Adipose tissue (tissue), 3 donors: ENCODE measurements around the gene ACOT13. TPM values are rescaled to one million over a fixed set of nuclear protein-coding genes. Genes with fewer than 3 reads are reported as not detected.
"Not testable (repeated sequence)": the region's sequence is repeated elsewhere in the genome, so short reads cannot be mapped to it uniquely, and the experiment has no call there.

ENCODE experiments used
- H3K27ac ChIP-seq: one replicate; pipeline ENCODE4 v1.5.1; 2013; ENCODE audit warnings: low read depth, low read length
- WGBS, 3 donors: extraction: QIAGEN DNeasy Blood & Tissue Kit; methylation state at CpG; one replicate each; pipeline ENCODE4 v1.1.7; 2013; 5-methylcytosine and 5-hydroxymethylcytosine counted together
- polyA plus RNA-seq, 3 donors: library from polyadenylated mRNA; stranded (reverse); fragments of 200-250 nt; gene quantifications; one replicate each; pipeline ENCODE4 v1.2.3, GENCODE V29; 2013
- donor health status: healthy with polysubstance abuse.
- donor health status: Bipolar disorder and iron deficiency.
- donor health status: healthy.

The ACOT13 gene
- polyA plus RNA-seq, 3 donors: 7.1 to 9.4 (median 7.2) TPM

DNA sequence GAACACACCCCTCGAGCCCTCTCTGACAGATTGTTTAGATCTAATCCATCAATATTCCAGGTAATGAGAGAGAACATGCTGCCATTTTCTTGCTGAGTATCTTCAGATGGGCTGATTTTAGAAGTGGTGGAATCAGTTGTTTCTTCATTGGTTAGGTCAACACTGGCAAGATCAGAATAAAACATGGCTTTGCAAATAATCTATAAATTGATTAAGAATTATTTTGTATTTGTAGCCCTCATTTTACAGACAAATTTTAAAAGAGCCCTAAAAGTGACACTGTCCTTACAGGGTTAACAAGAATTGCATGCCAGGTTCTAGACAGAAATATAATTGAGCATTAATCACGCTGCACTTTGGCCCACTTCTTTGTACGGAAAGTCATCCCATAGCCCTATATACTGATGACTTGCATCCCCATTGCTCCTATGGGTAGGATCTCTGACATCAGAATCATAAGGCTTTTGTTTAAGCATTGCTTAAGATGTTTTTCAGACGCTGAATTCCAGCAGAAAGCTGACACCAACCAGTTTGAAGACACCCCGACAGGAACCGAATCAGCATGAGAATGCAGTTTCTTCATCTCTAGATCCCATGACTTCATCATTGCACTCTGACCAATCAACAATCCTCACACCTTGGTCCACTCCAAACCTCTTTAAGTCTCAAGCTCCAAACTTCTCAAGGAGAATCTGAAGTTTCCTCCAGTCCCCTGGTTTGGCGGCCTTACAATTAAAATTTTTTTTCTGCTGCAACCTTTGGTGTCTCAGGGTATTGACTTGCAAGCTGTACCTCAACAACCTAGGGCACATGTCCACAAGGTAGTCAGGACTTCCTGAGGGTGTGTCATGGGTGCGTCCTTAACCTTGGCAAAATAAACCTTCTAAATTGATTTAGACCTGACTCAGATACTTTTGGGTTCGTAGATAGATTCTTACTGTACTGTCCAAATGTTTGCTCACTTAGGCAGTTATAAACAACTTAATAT, 8.0 kb upstream of the ACOT13 start:
- WGBS, 3 donors: 65 to 70% (median 67%) methylated on average over 9 of the region's 9 CpGs
- no peak overlapping the region for H3K27ac ChIP-seq

DNA sequence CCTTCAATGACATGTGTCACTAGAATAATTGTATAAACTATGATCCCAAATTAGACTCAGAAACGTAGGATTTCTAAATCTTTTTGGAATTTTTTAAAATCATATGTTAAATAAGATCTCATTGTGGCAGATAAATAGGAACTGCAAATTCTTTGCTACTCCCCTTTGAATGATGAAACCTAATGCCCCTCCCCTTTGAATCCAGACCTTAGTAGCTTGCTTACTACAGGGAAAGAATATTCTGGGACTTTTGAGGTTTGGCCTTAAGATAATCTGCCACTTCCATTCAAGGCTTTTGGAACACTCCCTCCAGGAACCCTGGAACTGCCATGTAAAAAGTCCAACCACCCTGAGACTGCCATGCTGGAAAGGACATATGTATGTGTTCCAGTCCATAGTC, 7.3 kb upstream of the ACOT13 start:
- 54 to 75% (median 75%) methylated on average over 1 of the region's 1 CpG for WGBS, 3 donors
- no peak overlapping the region for H3K27ac ChIP-seq

DNA sequence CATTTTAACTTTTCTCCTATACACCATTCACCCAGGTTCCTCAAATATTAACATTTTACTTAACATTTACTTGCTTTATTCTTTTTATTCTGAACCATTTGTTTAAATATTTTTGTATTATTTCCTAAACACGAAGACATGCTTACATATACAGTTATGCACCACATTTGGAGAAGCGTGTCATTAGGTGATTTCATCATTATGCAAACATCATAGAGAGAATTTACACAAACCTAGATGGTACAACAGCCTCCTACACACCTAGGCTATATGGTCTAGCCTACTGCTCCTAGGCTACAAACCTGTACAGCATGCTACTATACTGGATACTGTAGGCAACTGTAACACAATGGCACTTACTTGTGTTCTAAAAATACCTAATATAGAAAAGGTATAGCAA, 6.8 kb upstream of the ACOT13 start:
- 85 to 91% (median 89%) methylated on average over 2 of the region's 2 CpGs for WGBS, 3 donors
- H3K27ac ChIP-seq: no peak overlapping the region

DNA sequence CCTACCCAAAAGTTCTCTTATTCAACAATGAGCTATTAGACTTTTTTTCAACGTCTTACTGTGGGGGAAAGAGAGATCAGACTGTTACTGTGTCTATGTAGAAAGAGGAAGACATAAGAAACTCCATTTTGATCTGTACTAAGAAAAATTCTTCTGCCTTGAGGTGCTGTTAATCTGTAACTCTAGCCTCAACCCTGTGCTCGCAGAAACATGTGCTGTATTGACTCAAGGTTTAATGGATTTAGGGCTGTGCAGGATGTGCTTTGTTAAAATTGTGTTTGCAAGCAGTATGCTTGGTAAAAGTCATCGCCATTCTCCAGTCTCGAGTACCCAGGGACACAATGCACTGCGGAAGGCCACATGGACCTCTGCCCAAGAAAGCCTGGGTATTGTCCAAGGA, 5.1 kb upstream of the ACOT13 start:
- not testable (repeated sequence) for H3K27ac ChIP-seq
- WGBS, 3 donors: 69 to 90% (median 87%) methylated on average over 5 of the region's 5 CpGs

DNA sequence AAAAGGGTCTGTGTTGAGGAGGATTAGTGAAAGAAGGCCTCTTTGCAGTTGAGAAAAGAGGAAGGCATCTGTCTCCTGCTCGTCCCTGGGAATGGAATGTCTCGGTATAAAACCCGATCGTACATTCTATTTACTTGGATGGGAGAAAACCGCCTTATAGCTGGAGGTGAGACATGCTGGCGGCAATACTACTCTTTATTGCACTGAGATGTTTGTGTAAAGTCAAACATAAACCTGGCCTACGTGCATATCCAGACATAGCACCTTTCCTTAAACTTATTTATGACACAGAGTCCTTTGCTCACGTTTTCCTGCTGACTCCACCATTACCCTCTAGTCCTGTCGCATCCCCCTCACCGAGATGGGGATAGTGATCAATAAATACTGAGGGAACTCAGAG, 4.6 kb upstream of the ACOT13 start:
- WGBS, 3 donors: 76 to 97% (median 96%) methylated on average over 10 of the region's 10 CpGs

DNA sequence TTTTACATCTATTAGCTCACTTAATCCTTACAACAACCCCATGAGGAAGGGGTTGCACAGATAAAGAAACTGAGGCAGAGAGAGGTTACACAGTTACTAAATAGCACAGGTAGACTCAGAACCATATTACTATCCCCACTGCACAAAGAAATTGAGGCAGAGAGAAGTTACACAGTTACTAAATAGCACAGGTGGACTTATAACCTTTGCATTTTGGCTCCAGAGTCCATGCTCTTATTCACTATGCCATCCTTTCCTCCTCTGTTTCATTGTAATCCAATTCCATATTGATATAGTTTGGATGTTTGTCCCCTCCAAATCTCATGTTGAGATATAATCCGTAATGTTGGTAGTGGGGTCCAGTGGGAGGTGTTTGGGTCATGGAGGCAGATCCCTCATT, 3.7 kb upstream of the ACOT13 start:
- WGBS, 3 donors: 92 to 100% (median 98%) methylated on average over 1 of the region's 1 CpG
- H3K27ac ChIP-seq: no peak overlapping the region

More for the DNA sequence above, 4.6 kb upstream of the ACOT13 start:
- no peak overlapping the region for H3K27ac ChIP-seq

DNA sequence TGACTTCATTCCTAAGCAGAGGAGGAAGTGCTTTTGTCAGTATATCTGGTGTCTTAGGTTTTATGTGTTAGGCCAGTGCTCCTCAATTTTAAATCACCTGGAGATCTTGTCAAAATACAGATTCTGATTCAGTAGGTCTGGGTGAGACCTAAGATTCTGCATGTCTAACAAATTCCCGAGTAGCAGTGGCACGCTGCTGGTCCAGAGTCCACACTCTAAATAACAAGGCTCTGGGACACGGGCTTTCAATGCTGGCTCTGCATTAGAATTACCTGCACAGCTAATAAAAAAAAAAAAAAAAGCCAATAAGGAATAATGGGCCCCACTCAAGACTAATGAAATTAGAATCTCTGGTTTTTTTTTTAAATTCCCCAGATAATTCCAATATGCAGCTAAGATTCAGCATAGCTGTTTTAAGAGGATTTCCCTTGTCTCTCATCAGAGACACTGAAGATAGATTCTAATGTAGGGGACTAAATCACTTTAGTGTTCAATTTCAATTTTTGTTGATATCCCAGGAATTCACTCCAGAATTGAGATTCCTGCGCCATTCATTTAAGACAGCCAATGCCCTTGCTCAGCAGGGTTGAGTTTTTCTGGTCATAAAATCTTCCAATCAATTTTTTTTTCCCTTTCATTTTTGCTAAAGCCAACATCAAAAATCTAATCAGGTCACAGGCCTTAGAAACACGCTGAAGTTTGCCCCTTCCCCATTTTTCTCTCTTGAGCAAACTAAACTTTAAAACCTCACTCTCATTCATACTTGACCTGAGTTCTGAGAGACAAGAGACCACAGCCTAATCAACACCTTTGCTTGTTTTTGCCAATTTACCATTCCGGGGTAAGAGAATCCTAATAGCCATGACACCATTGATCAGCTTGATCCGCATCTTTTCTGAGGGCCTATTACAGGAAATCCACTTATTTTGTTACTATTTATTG, 2.6 kb upstream of the ACOT13 start:
- no peak overlapping the region for H3K27ac ChIP-seq
- 80 to 95% (median 93%) methylated on average over 7 of the region's 7 CpGs for WGBS, 3 donors

DNA sequence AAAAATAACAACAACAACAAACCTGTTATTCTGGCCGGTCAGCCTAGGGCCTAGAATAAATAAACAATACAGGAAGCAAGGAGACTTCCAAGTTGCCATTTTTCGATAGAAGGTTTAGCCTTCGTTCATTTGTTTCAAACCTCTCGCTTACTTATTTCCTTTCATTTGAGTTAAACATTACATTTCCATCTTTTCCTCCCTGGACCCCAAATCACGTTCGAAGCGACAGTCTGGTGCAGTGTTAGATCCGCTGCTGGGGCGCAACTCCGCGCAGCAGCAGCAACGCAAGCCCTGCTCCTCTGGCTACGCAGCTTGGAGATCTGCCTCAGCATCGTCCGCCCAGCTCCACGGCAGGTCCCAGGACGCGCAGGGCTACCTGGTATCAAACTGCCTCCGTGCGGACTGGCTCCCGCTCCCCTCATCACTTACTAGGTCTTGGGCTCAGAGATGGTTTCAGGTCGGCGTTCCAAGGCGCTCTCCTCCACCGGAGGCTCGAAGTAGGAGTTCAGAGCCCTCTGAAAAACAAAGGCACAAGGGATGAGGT, 708 bp upstream of the ACOT13 start:
- H3K27ac ChIP-seq: peak overlapping the region; percentile 5
- WGBS, 3 donors: 0 to 1% (median 0%) methylated on average over 26 of the region's 26 CpGs

DNA sequence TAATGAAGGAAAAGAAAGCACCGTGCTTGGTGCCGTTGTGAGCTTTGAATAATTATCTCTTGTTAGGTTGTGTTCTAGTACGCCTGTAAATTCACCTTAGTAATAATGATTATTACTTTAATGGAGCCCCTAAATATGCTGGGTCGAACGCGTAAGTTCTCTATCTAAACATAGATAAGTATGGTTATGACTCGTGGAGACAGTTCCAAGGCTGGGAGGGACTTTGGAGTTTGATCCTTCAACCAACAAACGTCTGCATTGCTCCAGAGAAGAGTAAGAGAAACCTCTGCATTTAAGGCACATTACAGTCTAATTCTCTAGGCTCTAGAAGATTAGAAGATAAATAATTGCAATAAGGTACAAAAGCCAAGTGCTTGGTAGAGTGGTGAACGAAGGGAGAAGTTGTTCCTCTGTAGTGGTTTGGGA, 514 bp downstream of the ACOT13 start:
- no peak overlapping the region for H3K27ac ChIP-seq
- WGBS, 3 donors: 2 to 4% (median 3%) methylated on average over 9 of the region's 9 CpGs

DNA sequence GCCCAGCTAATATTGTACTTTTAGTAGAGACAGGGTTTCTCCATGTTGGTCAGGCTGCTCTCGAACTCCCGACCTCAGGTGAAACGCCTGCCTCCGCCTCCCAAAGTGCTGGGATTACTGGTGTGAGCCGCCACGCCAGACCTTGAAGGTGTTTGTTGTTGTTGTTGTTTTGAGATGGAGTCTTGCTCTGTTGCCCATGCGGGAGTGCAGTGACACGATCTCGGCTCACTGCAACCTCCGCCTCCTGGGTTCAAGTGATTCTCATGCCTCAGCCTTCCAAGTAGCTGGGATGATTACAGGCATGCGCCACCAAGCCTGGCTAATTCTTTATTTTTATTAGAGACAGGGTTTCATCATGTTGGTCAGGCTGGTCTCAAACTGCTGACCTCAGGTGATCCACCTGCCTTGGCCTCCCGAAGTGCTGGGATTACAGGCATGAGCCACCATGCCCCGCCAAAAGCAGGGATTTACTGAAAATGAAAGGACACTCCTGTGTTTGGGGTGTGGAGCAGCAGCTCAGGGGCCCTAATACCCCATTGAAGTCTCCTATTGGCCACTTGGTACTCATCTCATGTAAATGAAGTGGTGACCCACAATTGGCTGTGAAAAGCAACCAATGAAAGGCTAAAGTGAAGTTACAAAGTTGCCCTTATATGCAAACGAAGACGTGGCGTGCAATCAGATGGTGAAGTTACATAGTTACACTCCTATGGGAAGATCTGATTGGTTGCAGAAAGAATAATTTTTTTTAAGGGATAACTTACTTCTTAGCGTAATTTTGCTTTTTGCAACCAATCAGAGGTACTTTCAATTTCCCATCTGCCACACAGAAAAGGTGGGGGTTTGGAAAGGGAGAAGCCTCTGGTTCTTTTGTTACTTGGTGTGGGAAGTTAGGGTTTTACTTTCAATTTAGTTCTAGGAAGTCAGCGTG, 1.5 kb downstream of the ACOT13 start:
- H3K27ac ChIP-seq: not testable (repeated sequence)
- WGBS, 3 donors: 94 to 97% (median 95%) methylated on average over 18 of the region's 18 CpGs

DNA sequence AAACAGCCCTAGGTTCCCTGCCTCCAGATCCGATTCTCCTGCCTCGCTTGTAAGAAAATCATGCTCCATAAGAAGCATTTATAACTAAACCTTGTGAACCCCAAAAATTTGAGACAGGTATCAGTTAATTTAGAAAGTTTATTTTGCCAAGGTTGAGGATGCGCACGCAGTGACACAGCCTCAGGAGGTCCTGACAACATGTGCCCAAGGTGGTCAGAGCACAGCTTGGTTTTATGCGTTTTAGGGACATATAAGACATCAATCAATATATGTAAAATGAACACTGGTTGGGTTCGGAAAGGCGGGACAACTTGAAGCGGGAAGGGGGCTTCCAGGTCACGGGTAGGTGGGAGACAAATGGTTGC, 2.1 kb downstream of the ACOT13 start:
- 93 to 97% (median 97%) methylated on average over 9 of the region's 9 CpGs for WGBS, 3 donors
- no peak overlapping the region for H3K27ac ChIP-seq

DNA sequence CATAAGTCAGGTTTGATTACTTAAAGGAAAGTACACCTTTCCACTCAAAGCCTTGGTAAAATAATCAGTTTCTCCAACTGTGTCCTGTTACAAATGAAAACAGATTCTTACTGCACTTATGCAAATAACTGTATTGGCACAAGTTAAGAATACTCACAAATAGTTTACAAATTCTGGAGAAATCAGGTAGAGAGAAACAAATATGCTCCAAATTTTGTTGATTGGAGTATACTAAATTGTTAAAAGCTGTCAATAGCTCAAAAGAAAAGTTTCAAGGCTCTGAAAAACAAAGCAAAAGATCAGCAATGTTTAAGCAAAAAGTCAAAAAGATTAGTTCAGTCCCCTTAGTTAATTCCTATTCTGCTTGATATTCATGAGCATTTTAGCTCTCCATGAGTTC, 3.6 kb downstream of the ACOT13 start:
- not testable (repeated sequence) for H3K27ac ChIP-seq

DNA sequence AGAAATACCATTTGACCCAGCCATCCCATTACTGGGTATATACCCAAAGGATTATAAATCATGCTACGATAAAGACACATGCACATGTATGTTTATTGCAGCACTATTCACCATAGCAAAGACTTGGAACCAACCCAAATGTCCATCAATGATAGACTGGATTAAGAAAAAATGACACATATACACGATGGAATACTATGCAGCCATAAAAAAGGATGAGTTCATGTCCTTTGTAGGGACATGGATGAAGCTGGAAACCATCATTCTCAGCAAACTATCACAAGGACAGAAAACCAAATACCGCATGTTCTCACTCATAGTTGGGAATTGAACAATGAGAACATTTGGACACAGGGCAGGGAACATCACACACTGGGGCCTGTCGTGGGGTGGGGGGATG, 4.2 kb downstream of the ACOT13 start:
- not testable (repeated sequence) for H3K27ac ChIP-seq
- 91 to 97% (median 94%) methylated on average over 4 of the region's 4 CpGs for WGBS, 3 donors

DNA sequence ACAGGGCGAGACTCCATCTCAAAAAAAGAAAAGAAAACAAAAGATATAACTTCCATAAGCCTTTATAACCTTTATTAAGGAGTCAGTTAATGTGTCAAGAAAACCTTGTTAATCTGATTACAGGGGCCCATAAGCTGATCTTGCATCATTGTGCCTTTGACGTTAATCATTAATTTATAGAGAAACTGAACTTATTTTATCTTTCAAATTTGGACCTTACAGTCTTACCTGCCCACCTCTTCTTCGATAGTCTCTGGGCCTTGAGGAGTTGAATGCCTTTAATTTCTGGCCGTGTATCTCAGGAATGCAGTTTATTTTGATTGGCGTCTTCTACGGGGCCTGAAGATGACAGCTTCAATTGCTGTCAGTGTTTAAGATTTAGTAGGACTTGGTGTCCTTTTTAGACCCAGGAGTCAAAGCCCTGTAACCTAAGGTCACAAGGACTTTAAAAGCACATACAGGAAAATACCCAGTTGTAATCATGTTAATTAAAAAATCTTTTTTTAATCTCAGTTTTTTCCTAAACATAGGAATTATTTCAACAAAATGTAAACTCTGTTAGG, 5.8 kb downstream of the ACOT13 start:
- no peak overlapping the region for H3K27ac ChIP-seq
- 70 to 96% (median 94%) methylated on average over 6 of the region's 6 CpGs for WGBS, 3 donors

DNA sequence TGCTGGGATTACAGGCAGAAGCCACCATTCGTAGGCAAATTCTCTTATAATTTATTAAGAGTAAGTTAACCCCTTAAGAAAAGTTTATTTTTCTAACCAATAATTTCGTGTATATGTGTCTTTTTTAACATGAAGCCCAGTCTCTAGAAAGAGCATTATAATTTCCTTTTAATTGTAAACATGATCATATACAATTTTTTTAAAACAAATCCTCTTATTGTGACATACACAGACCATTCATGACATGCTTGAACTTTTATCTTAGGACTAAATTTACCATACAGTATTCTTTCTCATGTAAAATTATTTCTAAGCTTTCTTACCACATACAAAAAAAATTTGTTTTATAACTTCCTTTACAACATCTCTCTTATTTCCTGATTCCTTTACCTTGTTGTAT, 6.7 kb downstream of the ACOT13 start:
- 84 to 90% (median 88%) methylated on average over 2 of the region's 2 CpGs for WGBS, 3 donors
- no peak overlapping the region for H3K27ac ChIP-seq

DNA sequence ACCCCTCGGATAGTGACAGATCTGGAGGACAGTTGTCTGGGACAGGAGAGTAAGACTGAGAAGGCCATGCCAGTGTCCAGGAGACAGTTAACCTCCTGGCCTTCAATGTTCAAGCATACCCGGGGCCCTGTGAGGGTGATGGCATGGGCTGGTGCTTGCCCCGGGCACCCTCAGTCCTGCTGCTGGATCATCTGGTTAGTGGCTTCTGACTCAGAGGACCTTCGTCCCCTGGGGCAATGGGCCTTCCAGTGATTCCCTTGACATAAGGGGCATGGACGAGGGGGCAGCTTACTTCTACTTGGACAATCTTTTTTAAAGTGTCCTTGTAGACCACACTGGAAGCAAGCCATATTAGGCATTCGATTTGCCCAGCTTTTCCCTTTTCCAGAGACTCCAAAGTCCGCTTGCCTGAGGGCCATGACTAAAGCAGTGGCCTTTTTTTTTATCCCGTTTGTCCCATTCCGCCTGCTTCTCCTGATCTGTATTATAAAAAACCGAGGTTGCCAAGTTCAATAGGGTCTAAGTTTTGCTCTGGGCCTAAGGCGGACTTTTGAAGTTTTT, 12.0 kb downstream of the ACOT13 start:
- WGBS, 3 donors: 46 to 94% (median 90%) methylated on average over 10 to 11 of the region's 11 CpGs

DNA sequence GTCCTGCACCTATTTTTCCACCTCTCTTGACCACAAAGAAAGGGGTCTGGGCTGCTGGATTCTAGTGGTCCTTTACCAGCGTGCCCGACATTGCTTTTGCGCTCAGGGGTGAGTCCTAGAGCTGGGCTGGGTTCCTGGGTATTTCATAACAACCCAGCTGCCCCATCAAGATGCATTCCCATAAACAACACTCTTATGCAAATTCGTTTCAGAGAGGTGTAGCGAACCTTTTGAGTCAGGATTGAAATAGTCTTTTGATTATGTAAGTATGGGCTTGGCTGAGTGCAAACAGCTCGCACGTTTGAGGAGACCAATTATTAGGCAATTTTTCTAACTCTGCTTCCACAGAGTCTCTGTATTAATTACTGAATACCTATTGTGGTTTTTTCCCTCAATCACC, 13.7 kb downstream of the ACOT13 start:
- 73 to 80% (median 76%) methylated on average over 7 of the region's 7 CpGs for WGBS, 3 donors
- H3K27ac ChIP-seq: no peak overlapping the region

More for the DNA sequence above, 12.0 kb downstream of the ACOT13 start:
- H3K27ac ChIP-seq: not testable (repeated sequence)
